ENCODE data around the gene TGM1. TPM values are rescaled to one million over a fixed set of nuclear protein-coding genes. Genes with fewer than 3 reads are reported as not detected.

TGM1 gene
- total and polyA plus RNA-seq, 10 of the 15 experiments (the other 5 are each of a cell fraction or from before 2014, with no cell fraction given), result 0.05 to 5.9 (median 1.8) TPM

DNA sequence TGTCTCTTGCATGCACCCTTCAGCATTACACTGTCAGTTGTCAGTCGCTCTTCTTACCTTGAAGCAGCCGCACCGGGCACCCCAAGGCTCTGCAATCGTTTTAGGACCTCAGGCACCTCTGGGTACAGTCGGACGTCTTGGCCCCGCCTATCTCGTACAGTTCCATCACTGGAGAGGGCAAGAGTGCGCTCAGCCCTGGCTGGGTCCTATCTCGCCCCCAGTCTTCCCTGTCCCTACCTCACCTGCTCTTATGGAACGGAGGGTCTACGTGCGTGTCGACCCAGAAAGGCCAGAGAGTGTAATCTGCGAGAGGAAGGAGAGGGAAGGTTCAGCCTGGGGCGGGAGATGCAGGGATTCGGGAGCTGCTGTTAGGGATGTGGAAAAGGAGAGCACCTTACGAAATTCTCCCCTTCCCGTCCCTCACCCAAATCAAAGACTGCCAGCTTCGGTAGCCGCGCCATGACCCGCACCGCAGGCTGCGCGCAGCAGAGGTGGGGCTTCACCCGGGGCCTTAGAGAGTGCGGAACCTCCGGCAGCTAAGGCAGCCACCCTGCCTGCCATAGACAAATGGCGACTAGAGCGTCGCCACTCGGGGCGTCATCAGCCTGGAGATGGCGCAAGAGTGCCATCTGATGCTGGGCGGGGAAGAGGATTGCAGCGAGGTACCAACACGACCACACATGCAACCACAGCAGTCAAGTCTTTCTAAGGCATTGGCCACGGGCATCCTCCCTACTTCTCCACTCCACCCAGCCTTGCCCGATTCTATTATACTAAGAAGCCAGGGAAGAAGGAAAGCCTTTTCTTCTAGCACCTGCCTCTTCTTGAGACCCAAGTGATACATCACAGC lies 47.3 kb downstream of the TGM1 start, which contains the start of gene MDP1:
Gene MDP1, minus strand, starts transcription at position 572 of the 850 bp plus-strand sequence. Its CDS starts 111 bp downstream, at position 461.
- ChIA-PET POLR2A (interaction anchor here (0.5 to 3.6 kb wide), 14 partner anchors 13 to 84 kb away, joined by 3 to 18 read pairs (median 6); partner anchors contain the start of genes DHRS1, IRF9, NOP9 and PSME1), SMC1A (ENCODE audit: uncharacterized antibody, unreplicated experiment) (interaction anchor here (0.7 to 2.6 kb wide), 9 partner anchors 20 to 135 kb away, joined by 3 to 17 read pairs (median 5); partner anchors contain the start of genes CIDEB, DHRS1, IRF9 and NOP9), RAD21 (ENCODE audit: unreplicated experiment) (interaction anchor here (0.7 to 3.6 kb wide), 17 partner anchors 12 to 151 kb away, joined by 3 to 23 read pairs (median 4); partner anchors contain the start of genes CIDEB, DHRS1, EMC9 and IPO4), CTCF (interaction anchor here (0.6 to 6.3 kb wide), 30 partner anchors 9 to 107 kb away, joined by 3 to 54 read pairs (median 4); partner anchors contain the start of genes CIDEB, DCAF11, DHRS1 and GMPR2)
- FAIRE-seq, result peak; percentile 38
- no peaks in the 10 kb centered on the region for H3K27me3 ChIP-seq (replicated peaks in 1 of 2; ENCODE audit: control insufficient read depth in 2 of 2, insufficient read depth in 2 of 2, low read length in 1 of 2)
- peak within 1 kb of the TSS; percentile 98 for H2AFZ ChIP-seq (ENCODE audit: control insufficient read depth, low read depth, low read length)
- peaks cover 2 to 15% of the 10 kb centered on the region in 2 experiments; a peak in 3 of 4 replicates for H3K36me3 ChIP-seq (ENCODE audit: control insufficient read depth in 2 of 2, insufficient read depth in 2 of 2, low read length in 1 of 2)
- DNase-seq (ENCODE audit: low read depth, low spot score), result peak; percentile 79
- H3K9me3 ChIP-seq (replicated peaks; ENCODE audit: control insufficient read depth, insufficient read depth, low read length), result no peaks in the 10 kb centered on the region
- intact Hi-C loops (cut with micrococcal nuclease; ENCODE audit: unreplicated experiment) (loop anchor here (1.0 to 10.0 kb wide), 4 partner anchors 27 to 201 kb away; partner anchors contain the start of genes RABGGTA and TINF2), in situ Hi-C loops (cut with MboI) (no loop called here)
- BruUV-seq (replicated peaks), result no TSS peak
- H4K20me1 ChIP-seq (ENCODE audit: control insufficient read depth, insufficient read depth), result no peaks in the 10 kb centered on the region
- H3K79me2 ChIP-seq (ENCODE audit: control insufficient read depth, insufficient read depth, low read length), result peaks cover 21% of the 10 kb centered on the region
- WGBS (ENCODE audit: insufficient coverage, insufficient replicate concordance, low lambda C conversion rate, missing lambda C conversion rate), result under 1% methylated on average over 40 of the region's 40 CpGs
- peaks cover 15% of the 10 kb centered on the region for H3K4me1 ChIP-seq (ENCODE audit: control insufficient read depth, insufficient read depth, low read length)
- H3K4me3 ChIP-seq, result peak within 1 kb of the TSS; percentile 86
- H3K4me2 ChIP-seq (ENCODE audit: control insufficient read depth, insufficient read depth), result peak within 1 kb of the TSS; percentile 75
- ATAC-seq, result peak; percentile 83
- peak within 1 kb of the TSS; percentile 85 for H3K9ac ChIP-seq (ENCODE audit: control insufficient read depth, insufficient read depth, low read length)
- peak within 1 kb of the TSS; percentile 82 for H3K27ac ChIP-seq (ENCODE audit: control insufficient read depth, insufficient read depth)
- TF ChIP-seq DPF2 (IDR thresholded peaks at IDR 0.05) (0 out of 2 replicates have a peak, but pooled peaks have one; percentile 54), STAT1 (conservative IDR thresholded peaks at IDR 0.05) (0 out of 2 replicates have a peak, but pooled peaks have one; percentile 63), GATAD2B (conservative IDR thresholded peaks at IDR 0.05; ENCODE audit: low read depth) (peak; percentile 69; the same call in 1 of the 2 replicates), ZNF24 (IDR thresholded peaks at IDR 0.05) (0 out of 2 replicates have a peak, but pooled peaks have one; percentile 56), POLR2AphosphoS2 (IDR thresholded peaks at IDR 0.05; ENCODE audit: low read depth, low read length) (peak; percentile 86; the same call in 1 of the 2 replicates), PAX5 (IDR thresholded peaks at IDR 0.05; ENCODE audit: borderline replicate concordance, low read depth, low read length) (0 out of 2 replicates have a peak, but pooled peaks have one; percentile 23), POU2F2 (IDR thresholded peaks at IDR 0.05; ENCODE audit: borderline replicate concordance, low read depth, low read length) (peak; percentile 76; the same call in 1 of the 3 replicates), MYC (IDR thresholded peaks at IDR 0.05; ENCODE audit: insufficient read depth, insufficient read length, insufficient replicate concordance, low read length, severe bottlenecking) (peak; percentile 49), NR2C1 (IDR thresholded peaks at IDR 0.05) (peak; percentile 58), SIX5 (IDR thresholded peaks at IDR 0.05; ENCODE audit: low read depth, low read length, severe bottlenecking) (peak; percentile 34), BRCA1 (IDR thresholded peaks at IDR 0.05; ENCODE audit: low read depth, low read length) (no peak), CTCF (IDR thresholded peaks at IDR 0.05 in 2 of 3, conservative IDR thresholded peaks at IDR 0.05 in 1 of 3; ENCODE audit: control insufficient read depth in 2 of 3, extremely low read depth in 1 of 3, insufficient read depth in 1 of 3, low read depth in 3 of 3, low read length in 3 of 3) (peak; percentile 82 to 94 (median 83); a peak in 5 of 6 replicates), BMI1 (IDR thresholded peaks at IDR 0.05; ENCODE audit: borderline replicate concordance) (no peak)
- TF ChIP-seq, protein P1, sequence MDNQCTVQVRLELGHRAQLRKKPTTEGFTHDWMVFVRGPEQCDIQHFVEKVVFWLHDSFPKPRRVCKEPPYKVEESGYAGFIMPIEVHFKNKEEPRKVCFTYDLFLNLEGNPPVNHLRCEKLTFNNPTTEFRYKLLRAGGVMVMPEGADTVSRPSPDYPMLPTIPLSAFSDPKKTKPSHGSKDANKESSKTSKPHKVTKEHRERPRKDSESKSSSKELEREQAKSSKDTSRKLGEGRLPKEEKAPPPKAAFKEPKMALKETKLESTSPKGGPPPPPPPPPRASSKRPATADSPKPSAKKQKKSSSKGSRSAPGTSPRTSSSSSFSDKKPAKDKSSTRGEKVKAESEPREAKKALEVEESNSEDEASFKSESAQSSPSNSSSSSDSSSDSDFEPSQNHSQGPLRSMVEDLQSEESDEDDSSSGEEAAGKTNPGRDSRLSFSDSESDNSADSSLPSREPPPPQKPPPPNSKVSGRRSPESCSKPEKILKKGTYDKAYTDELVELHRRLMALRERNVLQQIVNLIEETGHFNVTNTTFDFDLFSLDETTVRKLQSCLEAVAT (IDR thresholded peaks at IDR 0.05), result peak; percentile 70
- TF ChIP-seq, protein P2, sequence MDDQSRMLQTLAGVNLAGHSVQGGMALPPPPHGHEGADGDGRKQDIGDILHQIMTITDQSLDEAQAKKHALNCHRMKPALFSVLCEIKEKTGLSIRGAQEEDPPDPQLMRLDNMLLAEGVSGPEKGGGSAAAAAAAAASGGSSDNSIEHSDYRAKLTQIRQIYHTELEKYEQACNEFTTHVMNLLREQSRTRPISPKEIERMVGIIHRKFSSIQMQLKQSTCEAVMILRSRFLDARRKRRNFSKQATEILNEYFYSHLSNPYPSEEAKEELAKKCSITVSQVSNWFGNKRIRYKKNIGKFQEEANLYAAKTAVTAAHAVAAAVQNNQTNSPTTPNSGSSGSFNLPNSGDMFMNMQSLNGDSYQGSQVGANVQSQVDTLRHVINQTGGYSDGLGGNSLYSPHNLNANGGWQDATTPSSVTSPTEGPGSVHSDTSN (IDR thresholded peaks at IDR 0.05; ENCODE audit: insufficient replicate concordance, low read depth, low read length), result no peak
